Lower leg skin (tissue), 4 donors: ENCODE data around the gene USP3. TPM values are rescaled to one million over a fixed set of nuclear protein-coding genes. Genes with fewer than 3 reads are reported as not detected.

ENCODE experiments used
- DNase-seq, 2 donors: peaks; one replicate each; pipeline ENCODE4 v3.0.0-alpha.2; 2019; ENCODE audit warnings: low spot score in 2 of 2
- H3K4me3 ChIP-seq: fragments of 200-600 bp; sonication (generic); 2 replicates; pipeline ENCODE4 v1.5.1; 2017; ENCODE audit warnings: mild to moderate bottlenecking, low read depth; ENCODE audit not compliant: poor library complexity, severe bottlenecking
- CTCF ChIP-seq, 3 donors: fragments of 450-650 bp; IDR thresholded peaks; one replicate each; pipeline ENCODE4 v1.5.1; 2016; ENCODE audit warnings: antibody characterized with exemption in 3 of 3, mild to moderate bottlenecking in 3 of 3, moderate library complexity in 2 of 3
- POLR2A ChIP-seq, 2 donors: fragments of 450-650 bp; IDR thresholded peaks; one replicate each; pipeline ENCODE4 v1.6.1; 2016 to 2017; ENCODE audit warnings: antibody characterized with exemption in 2 of 2, mild to moderate bottlenecking in 1 of 2, moderate library complexity in 1 of 2
- WGBS, 2 donors: methylation state at CpG; one replicate each; pipeline ENCODE4 v1.1.5; 2018; 5-methylcytosine and 5-hydroxymethylcytosine counted together
- intact Hi-C: fragments of 100-400 bp; cut with DNase I; formaldehyde crosslinking; loops from one replicate; pipeline ENCODE4 v1.15.0; 2023; ENCODE audit warnings: low total_unique reads
- total RNA-seq, 4 donors: library from RNA; depleted of rRNA; stranded (reverse); fragments of >200 nt; gene quantifications; one replicate each; pipeline ENCODE4 v1.1.0, GENCODE V29; 2016

The USP3 gene
- total RNA-seq, 4 donors from 2014 or later, result 43.9 to 66.5 (median 55.0) TPM

GRCh38 chr15:63636518-63637061 is 132.2 kb downstream of the USP3 start:
- no peak for DNase-seq
- WGBS, 2 donors, result 97 to 98% methylated on average over 9 of the region's 9 CpGs
- intact Hi-C loops, result no loop called here
- no peak overlapping the region for H3K4me3 ChIP-seq
- TF ChIP-seq POLR2A (IDR thresholded peaks at IDR 0.05), result no peak
- TF ChIP-seq CTCF (IDR thresholded peaks at IDR 0.05), result no peak

- no peak overlapping the region for H3K4me3 ChIP-seq
- TF ChIP-seq CTCF (IDR thresholded peaks at IDR 0.05) (no peak), POLR2A (IDR thresholded peaks at IDR 0.05) (no peak)
- intact Hi-C loops, result no loop called here
Observed at GRCh38 chr15:63638839-63639238, 134.4 kb downstream of the USP3 start.

GRCh38 chr15:63640146-63640545 is 135.8 kb downstream of the USP3 start:
- 96 to 99% methylated on average over 3 of the region's 3 CpGs for WGBS, 2 donors
- no peak overlapping the region for H3K4me3 ChIP-seq
- no peak for DNase-seq
- no peak for TF ChIP-seq POLR2A (IDR thresholded peaks at IDR 0.05)
- no peak for TF ChIP-seq CTCF (IDR thresholded peaks at IDR 0.05)
- intact Hi-C loops, result no loop called here

More at GRCh38 chr15:63638839-63639238, 134.4 kb downstream of the USP3 start:
- WGBS, 2 donors, result 96 to 98% methylated on average over 1 of the region's 1 CpG
- DNase-seq, result no peak

Other genes starting within 250 kb of the USP3 start
- 1 to 10 TPM; 4.6 to 8.1 (median 6.5) TPM for gene APH1B, start 227.0 kb upstream of the USP3 start, total RNA-seq
- 100 to 1,000 TPM; 144 to 253 (median 213) TPM for gene CA12, start 122.7 kb upstream of the USP3 start, total RNA-seq
- gene FBXL22, start 92.8 kb downstream of the USP3 start, total RNA-seq, result 1 to 10 TPM in 2 of 4 donors, under 1 TPM in 1, not detected in 1; 0.25 to 4.2 (median 1.2) TPM